Right atrium auricular region (tissue), 2 donors: ENCODE measurements around the gene CD209. TPM values are rescaled to one million over a fixed set of nuclear protein-coding genes. Genes with fewer than 3 reads are reported as not detected.

Source experiments
- DNase-seq: peaks from one replicate; pipeline ENCODE4 v3.0.0-alpha.2; 2019; ENCODE audit warnings: low spot score
- H3K27ac ChIP-seq, 2 donors: fragments of 200-600 bp; sonication (generic); 1 replicate in 1 of 2; 2 replicates in 1 of 2; pipeline ENCODE4 v1.5.1; 2016 to 2019
- H3K27me3 ChIP-seq, 2 donors: fragments of 200-600 bp; sonication (generic); one replicate each; pipeline versions ENCODE4 v1.5.1 to v1.6.0; 2017 to 2019
- H3K36me3 ChIP-seq: fragments of 200-600 bp; sonication (generic); one replicate; pipeline ENCODE4 v1.5.1; 2016
- H3K4me1 ChIP-seq, 2 donors: fragments of 200-600 bp; sonication (generic); one replicate each; pipeline versions ENCODE4 v1.5.1 to v1.6.0; 2017 to 2019
- H3K4me3 ChIP-seq, 2 donors: fragments of 200-600 bp; sonication (generic); 1 replicate in 1 of 2; 2 replicates in 1 of 2; pipeline ENCODE4 v1.5.1; 2017 to 2019; ENCODE audit warnings: mild to moderate bottlenecking in 1 of 2, moderate library complexity in 1 of 2
- H3K9me3 ChIP-seq, 2 donors: fragments of 200-600 bp; sonication (generic); one replicate each; pipeline ENCODE4 v1.5.1; 2019
- total RNA-seq, 2 donors: library from RNA; depleted of rRNA; stranded (reverse); fragments of >200 nt; gene quantifications; one replicate each; pipeline ENCODE4 v1.1.0, GENCODE V29; 2016
- TF ChIP-seq, protein P1 (sequence below), 2 donors: fragments of 200-600 bp; sonication (generic); IDR thresholded peaks; one replicate each; pipeline ENCODE4 v1.5.1; 2019; ENCODE audit warnings: antibody characterized with exemption in 2 of 2

Gene CD209
- total RNA-seq, 2 donors from 2014 or later: 0.59 to 4.3 TPM

DNA sequence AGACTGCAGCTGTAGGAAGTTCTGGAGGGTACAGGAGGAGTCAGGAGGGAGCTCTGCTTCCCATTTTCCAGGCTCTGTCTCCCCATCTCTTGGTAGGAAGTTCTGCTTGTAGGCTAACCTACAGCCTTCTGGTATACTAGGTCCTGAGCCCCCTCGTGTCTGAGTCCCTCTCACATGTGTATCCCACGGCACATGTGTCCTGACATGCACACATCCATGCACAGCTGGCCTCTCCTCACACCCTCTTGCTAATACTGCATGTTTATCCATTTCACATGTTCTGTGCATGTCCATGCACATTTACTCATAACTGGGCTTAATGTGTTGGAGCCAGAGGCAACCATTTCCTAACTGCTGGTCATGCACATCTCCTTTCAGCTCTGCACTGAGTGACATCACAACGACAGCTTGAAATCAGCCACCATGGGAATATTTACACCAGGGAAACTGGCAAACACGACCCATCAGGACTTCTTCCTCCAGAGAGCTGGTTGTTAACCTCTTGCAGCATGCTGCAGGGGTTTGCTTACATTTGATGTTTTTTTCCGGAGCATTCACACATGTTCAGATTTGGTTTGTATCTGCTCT lies 3.0 kb downstream of the CD209 start:
- no peak overlapping the region for H3K27ac ChIP-seq
- H3K4me3 ChIP-seq: no peak overlapping the region
- H3K27me3 ChIP-seq: no peaks in the 10 kb centered on the region
- no peak for DNase-seq
- no peaks in the 10 kb centered on the region for H3K36me3 ChIP-seq
- no peaks in the 10 kb centered on the region for H3K9me3 ChIP-seq
- TF ChIP-seq, protein P1, sequence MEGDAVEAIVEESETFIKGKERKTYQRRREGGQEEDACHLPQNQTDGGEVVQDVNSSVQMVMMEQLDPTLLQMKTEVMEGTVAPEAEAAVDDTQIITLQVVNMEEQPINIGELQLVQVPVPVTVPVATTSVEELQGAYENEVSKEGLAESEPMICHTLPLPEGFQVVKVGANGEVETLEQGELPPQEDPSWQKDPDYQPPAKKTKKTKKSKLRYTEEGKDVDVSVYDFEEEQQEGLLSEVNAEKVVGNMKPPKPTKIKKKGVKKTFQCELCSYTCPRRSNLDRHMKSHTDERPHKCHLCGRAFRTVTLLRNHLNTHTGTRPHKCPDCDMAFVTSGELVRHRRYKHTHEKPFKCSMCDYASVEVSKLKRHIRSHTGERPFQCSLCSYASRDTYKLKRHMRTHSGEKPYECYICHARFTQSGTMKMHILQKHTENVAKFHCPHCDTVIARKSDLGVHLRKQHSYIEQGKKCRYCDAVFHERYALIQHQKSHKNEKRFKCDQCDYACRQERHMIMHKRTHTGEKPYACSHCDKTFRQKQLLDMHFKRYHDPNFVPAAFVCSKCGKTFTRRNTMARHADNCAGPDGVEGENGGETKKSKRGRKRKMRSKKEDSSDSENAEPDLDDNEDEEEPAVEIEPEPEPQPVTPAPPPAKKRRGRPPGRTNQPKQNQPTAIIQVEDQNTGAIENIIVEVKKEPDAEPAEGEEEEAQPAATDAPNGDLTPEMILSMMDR (IDR thresholded peaks at IDR 0.05): no peak
- no peaks in the 10 kb centered on the region for H3K4me1 ChIP-seq

DNA sequence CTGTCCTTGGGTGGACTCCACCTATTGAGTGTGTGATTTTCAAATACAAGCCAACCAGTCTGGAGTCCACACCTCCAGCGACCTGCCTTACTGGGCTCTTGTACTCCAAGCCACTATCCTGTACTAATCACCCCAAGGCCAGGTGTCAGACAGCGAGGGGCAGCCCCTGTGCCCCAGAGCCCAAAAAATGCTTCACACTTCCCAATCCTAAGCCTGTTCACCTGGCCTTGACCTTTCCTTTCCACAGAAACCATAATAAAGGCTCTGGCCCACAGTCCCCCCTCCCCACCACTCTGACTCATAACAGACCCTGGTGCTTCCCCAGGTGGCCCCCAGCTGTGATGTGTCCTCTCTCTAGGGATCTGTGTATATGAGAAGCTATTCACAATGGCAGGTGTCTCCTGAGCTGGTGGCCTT lies 3.9 kb downstream of the CD209 start:
- DNase-seq: no peak
- no peaks in the 10 kb centered on the region for H3K9me3 ChIP-seq
- H3K27ac ChIP-seq: no peak overlapping the region
- no peaks in the 10 kb centered on the region for H3K36me3 ChIP-seq
- TF ChIP-seq, protein P1 (IDR thresholded peaks at IDR 0.05): no peak
- no peaks in the 10 kb centered on the region for H3K27me3 ChIP-seq
- no peak overlapping the region for H3K4me3 ChIP-seq
- no peaks in the 10 kb centered on the region for H3K4me1 ChIP-seq

DNA sequence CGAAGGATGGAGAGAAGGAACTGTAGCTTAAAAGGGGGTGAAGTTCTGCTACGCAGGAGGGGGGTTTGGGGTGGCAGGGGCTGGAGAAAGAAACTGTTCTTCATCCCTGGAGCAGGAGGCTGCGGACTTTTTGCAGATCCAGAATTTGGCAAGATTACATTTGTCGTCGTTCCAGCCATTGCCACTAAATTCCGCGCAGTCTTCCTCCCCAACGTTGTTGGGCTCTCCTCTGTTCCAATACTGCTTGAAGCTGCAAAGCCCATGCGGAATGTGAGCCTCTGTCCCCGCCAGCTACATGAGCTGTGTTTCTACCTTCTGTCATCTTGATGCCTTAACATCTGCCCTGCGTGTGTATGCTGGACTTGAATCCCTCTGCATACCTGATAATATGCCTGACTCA lies 4.3 kb downstream of the CD209 start:
- no peaks in the 10 kb centered on the region for H3K36me3 ChIP-seq
- H3K4me1 ChIP-seq: no peaks in the 10 kb centered on the region
- no peaks in the 10 kb centered on the region for H3K27me3 ChIP-seq
- H3K9me3 ChIP-seq: no peaks in the 10 kb centered on the region
- no peak overlapping the region for H3K4me3 ChIP-seq
- TF ChIP-seq, protein P1 (IDR thresholded peaks at IDR 0.05): no peak
- no peak for DNase-seq
- no peak overlapping the region for H3K27ac ChIP-seq

DNA sequence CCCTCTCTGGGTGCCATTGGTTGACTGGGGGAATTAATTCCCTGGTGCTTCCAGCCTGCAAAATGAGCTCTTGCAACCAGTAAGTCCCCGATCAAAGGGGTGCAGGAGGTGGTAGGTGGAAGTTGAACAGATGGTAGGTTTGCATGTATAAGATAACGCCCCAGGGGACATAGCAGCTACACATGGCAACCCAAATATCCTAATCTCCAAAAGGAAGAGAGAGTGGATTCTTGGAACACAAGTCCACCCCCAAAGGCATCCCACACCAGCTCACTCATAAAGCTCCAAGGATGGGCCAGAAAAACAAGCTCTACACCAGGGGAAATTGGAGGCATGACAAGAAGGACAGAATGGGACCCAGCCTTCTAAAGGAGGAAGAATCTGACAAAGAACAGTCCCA lies 4.8 kb downstream of the CD209 start:
- DNase-seq: no peak
- Histone ChIP-seq H3K4me3 (no peak overlapping the region), H3K27me3 (no peaks in the 10 kb centered on the region), H3K9me3 (no peaks in the 10 kb centered on the region), H3K36me3 (no peaks in the 10 kb centered on the region), H3K4me1 (no peaks in the 10 kb centered on the region), H3K27ac (no peak overlapping the region)
- TF ChIP-seq, protein P1 (IDR thresholded peaks at IDR 0.05): no peak

DNA sequence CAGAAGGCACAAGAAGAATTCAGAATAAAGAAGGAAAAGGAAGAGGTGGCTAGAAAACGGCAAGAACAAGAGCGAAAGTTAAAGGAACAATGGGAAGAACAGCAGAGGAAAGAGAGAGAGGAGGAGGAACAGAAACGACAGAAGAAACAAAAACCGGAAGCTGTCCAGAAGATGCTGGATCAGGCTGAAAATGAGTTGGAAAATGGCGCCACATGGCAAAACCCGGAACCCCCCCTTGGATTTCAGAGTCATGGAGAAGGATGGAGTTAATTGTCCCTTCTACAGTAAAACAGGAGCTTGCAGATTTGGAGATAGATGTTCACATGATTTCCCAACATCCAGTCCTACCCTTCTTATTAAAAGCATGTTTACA lies 6.7 kb downstream of the CD209 start:
- Histone ChIP-seq H3K9me3 (no peaks in the 10 kb centered on the region), H3K4me1 (no peaks in the 10 kb centered on the region), H3K27ac (peak overlapping the region in 1 of 2 donors; percentile 2), H3K27me3 (no peaks in the 10 kb centered on the region), H3K4me3 (no peak overlapping the region), H3K36me3 (no peaks in the 10 kb centered on the region)
- DNase-seq: no peak
- TF ChIP-seq, protein P1 (IDR thresholded peaks at IDR 0.05): no peak
